Activated CD4-positive, alpha-beta T cell treated with anti-CD3 and anti-CD28 coated beads, Interleukin-2, Interleukin-6, amounts not matched to agents 100 ng/mL and 50 ng/mL, durations not matched to agents 16 hours and 8 hours (primary cell): Measurements from ENCODE around the gene FBXO40.
A peak's percentile ranks its signal among the peaks of the same experiment; 100 is the strongest.
"Not testable (repeated sequence)": the region's sequence is repeated elsewhere in the genome, so short reads cannot be mapped to it uniquely, and the experiment has no call there.

Source experiments
- DNase-seq: peaks from one replicate; pipeline ENCODE4 v3.0.0-alpha.2; 2020

The FBXO40 gene, protein sequence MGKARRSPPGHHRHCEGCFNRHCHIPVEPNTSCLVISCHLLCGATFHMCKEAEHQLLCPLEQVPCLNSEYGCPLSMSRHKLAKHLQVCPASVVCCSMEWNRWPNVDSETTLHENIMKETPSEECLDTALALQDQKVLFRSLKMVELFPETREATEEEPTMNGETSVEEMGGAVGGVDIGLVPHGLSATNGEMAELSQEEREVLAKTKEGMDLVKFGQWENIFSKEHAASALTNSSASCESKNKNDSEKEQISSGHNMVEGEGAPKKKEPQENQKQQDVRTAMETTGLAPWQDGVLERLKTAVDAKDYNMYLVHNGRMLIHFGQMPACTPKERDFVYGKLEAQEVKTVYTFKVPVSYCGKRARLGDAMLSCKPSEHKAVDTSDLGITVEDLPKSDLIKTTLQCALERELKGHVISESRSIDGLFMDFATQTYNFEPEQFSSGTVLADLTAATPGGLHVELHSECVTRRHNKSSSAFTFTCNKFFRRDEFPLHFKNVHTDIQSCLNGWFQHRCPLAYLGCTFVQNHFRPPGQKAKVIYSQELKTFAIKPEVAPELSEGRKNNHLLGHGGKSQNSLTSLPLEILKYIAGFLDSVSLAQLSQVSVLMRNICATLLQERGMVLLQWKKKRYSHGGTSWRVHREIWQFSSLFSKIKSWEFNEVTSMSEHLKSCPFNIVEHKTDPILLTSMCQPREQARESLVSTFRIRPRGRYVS

DNA sequence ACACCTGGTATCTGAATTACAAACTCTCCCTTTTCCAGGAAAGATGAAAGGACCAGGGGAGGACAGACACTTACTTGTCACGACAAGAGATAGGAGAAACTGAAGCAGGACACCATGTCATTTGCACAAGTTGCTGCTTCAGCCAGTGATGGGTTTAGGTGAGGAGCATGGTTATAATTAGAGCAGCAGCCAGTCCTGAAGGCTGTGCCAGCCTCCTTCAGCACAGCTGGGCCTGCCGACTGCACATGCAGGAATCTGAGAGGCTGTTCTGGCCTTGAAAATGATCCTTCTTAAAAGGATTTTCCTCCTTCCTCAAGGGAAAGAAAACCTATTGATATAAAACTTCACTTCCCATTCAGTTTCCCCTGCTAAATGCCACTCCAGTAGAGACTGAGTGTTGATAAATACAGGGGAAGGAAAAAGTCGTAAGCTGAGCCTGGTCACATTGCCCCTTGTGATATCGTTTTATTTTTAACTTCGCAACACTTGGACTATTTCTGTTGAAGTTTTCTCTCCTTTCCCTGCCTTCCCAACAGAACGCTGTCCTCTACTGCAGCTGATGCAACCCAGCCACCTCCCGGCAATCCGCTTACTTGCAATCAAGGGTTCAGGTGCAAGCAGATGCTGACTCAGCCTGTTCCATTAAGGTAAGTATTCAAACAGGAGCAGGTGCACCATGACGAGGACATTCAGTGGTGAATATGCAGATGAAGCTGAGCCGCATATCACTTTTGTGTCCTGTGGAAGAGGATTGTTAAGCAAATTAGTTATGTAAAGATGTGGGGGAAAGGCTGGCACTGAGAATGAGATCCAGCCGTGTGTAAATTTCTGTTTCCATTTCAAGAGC, at the start of gene FBXO40:
Gene FBXO40, plus strand, starts transcription at position 524 of the 847 bp plus-strand sequence. CDS start 27,197 bp downstream, outside the sequence.
- DNase-seq, result no peak

DNA sequence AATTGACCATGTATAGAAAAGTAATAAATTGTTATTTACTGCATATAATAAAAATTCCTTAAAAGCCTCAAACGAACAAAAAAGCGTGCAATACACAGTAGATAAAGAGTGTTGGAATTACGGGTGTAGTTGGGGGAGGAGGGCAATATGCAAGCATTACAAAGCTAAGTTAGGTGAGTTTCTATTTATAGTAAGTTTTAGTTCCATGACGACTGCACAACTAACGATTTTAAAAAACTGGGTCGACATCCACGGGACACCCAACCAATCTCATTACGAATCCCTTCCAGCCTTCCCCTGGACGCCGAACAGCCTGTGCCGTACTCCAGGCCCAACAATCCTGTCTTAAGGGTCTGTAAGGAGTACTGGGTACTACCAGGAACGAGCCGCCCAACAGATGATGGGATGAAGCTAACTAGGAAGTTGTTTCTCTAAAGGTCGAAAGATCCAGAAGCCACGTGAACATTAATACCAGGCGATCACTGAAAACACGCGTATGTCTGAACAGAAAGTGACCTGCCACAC, 48.1 kb upstream of the FBXO40 start:
- peak; percentile 28 for DNase-seq

DNA sequence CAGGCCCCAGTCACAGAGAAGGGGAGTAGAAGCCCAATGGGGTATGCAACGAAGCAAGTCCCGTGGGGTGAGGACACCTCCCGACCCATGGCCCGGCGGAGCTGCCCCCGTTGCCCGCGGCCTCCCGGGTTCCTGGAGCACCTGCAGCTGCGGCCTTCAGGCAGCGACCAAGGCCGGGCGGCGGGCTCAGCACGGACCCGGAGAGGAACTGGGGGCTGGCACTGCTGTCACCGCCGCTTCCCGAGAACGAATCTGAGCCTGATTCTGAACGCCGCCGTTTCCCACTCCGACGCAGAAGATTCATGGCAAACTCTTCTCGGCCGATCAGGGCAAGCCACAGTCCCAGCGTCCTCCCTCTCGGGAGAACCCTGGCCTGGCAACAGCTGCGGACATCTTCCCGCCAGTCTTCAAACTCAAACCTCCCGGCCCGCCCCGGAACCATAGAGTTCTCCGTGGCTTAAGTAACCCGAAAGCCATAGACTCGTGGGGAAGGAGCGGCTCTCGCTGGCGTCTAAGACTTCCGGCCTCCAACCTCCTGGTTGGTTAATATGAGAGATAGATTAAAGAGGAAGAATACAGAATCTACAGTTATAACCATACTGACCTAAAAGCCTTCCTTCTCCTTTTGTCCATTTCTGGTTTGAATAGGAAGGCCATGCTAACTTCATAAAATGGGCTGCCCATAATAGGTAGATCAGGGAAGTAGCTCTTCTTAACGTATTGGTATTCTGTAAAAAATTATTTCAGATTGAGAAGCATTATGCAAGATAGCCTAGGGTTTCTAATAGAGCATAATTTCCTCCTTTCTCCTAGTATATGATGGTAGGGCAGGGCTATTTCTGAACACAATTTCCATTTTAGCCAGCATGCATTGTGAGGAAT, 47.4 kb upstream of the FBXO40 start, which contains the start of gene POLQ:
Gene POLQ, minus strand, starts transcription at position 415 of the 882 bp plus-strand sequence. Its CDS starts 111 bp downstream, at position 304.
- peak; percentile 94 for DNase-seq

DNA sequence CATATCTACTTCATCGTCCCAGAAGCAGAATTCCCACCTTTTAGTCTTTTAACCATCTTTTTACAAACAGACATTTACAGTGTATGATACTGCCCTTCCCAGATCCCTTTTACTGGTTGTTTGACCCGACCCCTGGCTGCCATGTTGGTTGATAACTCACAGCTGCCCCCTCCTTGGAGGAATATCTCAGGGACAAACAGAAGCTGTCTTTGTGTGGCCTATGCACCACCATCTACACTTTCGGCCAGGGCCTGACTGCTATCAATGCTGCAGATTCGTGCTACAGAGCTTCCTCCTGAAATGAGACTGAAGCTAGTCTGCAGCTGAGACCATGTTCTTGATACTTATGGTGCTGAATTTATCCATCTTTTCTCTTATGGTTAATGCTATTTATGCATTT, 40.8 kb upstream of the FBXO40 start:
- DNase-seq, result no peak

DNA sequence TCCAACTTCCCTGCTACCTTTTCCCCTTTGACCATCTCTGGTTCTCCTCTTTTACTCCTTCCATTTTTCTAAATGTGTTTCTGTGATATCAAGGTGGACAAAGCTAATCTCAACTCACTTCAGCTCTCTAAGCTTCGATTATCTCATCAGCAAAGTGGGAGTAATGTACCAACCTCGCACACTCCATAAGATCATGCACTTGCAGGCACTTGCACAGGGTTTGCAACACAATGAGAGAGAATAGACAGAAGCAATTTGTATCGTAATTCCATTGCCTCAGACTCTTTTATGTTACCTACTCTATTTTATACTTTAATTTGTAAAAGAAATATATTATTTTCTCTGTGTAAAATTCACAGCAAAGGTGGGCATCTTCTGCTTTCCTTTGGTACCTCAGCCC, 40.4 kb upstream of the FBXO40 start:
- no peak for DNase-seq

DNA sequence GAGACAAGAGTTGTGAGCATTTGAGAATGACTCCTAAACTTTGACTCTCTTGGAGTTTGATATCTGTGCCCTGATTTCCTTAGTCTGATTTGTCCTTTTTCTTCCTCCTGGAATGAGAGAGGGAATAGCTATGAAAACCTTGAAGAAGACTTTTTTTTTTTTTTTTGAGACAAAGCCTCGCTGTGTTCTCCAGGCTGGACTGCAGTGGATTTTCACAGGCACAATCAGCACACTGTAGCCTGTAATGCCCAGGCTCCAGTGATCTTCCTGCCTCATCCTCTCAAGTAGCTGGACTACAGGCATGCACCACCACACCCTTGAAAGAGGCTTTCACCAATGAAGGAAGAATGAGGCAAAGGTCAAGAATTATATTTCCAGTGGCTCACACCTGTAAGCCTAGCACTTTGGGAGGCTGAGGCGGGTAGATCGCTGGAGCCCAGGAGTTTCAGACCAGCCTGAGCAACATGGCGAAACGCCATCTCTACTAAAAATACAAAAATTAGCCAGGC, 35.7 kb upstream of the FBXO40 start:
- no peak for DNase-seq

DNA sequence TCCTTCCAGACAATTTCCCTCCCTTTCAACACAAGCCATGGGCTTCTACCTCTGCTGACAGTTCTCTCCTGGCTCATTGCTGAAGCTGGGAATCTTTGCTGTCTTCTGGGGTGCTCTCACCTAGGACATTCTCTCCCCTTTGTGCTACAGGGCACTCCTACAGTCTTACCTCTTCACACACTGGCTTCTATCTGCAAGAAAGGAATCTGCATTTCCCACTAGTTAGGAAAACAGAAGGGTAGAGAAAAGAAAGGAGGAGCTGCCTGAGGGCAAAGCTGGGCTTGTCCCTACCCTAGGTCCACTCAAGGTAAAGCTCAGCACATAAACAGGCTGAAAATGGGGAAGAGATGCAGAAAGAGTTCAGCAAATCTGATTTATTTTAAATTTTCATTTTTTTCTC, 31.0 kb upstream of the FBXO40 start:
- DNase-seq, result no peak

DNA sequence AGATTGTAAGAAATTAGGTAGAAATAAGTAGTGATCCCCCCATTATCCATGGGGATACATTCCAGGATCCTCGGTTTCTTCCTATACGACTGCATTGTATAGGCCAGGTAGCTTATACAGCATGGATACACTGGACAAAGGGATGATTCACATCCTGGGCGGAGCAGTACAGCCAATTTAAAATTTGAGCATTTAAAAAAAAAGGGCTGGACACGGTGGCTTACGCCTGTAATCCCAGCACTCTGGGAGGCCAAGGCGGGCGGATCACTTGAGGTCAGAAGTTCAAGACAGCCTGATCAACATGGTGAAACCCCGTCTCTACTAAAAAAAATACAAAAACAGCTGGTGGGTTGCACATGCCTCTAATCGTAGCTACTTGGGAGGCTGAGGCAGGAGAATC, 26.4 kb upstream of the FBXO40 start:
- no peak for DNase-seq

DNA sequence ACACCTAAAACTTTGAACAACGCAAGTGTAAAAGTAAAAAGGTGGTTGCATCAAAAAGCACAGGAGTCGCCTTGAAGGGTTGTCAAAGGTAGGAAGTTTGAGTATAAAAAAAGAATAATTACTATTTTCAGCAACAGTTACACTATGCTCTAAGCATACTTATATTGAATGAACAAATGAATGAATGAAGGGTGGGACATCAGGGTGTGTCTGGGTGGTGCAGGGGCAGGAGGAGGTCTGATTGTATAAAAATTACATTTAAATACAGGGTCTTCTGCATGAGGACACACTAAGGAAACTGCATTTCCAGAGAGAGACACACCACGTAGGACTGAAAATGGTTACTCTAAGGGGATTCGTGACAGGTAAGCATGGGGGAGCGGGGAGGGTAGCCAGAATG, 25.5 kb upstream of the FBXO40 start, which contains the start of gene ARGFX:
Gene ARGFX, plus strand, starts transcription at position 301 of the 400 bp plus-strand sequence. CDS start 2,765 bp downstream, outside the sequence.
- DNase-seq, result no peak

DNA sequence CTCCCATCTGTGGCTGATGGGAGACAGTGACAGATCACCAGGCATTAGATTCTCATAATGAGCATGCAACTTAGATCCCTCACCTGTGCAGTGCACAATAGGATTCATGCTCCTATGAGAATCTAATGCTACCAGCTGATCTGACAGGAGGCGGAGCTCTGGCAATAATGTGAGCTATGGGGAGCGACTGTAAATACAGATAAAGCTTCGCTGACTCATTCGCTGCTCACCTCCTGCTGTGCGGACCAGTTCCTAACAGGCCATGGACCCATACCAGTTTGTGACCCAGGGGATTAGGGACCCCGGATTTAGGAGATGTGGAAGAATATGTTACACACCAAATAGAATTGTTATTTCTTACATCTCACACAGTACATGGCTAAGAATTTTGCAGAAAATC, 18.7 kb upstream of the FBXO40 start:
- no peak for DNase-seq

DNA sequence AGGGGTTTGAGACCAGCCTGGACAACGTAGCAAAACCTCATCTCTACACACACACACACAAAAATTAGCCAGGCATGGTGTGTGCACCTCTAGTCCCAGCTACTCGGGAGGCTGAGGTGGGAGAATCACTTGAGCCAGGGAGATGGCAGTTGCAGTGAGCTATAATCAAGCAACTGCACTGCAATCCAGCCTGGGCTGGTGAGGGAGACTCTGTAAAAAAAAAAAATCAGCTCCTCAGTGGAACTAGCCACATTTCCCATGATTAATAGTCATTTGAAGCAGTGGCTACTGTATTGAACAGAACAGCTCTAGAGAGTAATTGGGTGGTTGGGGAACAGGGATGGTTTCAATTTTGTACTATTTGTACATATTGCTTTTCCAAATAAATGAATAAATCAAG, 11.5 kb upstream of the FBXO40 start:
- no peak for DNase-seq

DNA sequence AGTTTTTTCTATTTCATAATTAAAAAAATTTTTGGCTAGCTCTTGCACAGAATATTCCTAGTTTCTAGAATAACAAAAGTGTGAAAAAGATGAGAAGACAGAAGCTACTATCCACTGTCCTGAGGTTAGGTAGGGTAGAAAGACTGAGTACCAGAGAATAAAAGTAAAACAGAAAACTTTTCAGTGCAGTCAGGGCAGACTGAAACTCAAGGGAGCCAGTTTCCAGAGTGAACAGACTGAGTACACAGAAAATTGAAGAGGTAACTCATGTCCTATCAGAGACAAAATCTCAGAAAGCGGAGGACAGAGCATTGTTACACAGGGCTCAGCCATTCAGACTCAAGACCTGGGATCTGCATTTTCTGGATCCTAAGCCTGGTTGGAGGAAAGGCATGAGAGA, 8.8 kb upstream of the FBXO40 start:
- no peak for DNase-seq

DNA sequence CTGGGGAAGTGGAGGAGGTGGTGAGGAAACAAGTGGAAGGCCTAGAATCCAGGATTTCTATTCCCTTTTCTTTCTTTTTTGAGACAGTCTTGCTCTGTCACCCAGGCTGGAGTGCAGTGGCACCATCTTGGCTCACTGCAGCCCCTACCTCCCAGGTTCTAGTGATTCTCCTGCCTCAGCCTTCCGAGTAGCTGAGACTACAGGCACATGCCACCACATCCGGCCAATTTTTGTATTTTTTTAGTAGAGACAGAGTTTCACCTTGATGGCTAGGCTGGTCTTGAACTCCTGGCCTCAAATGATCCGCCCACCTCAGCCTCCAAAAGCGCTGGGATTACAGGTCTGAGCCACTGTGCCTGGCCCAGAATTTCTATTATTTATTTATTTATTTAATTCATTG, 627 bp downstream of the FBXO40 start:
- DNase-seq, result not testable (repeated sequence)

DNA sequence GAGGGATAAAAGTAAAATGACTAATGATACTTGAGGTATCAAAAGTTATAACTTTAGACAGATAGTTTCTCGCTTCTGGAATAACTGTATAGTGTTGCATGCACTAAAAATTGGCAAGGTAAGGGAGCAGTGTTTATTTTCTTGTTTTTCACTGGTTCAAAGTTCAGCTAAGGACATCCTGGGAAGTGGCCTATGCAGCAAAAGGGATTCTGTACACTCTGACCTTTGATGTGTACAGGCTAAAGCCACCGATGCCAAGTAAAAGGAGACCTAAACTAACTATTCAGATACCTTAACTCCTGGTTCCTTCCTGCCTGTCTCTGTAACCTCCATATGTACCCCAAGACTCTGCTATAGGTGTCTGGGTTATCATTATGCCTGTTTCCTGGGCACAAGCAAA, 1.7 kb downstream of the FBXO40 start:
- no peak for DNase-seq

DNA sequence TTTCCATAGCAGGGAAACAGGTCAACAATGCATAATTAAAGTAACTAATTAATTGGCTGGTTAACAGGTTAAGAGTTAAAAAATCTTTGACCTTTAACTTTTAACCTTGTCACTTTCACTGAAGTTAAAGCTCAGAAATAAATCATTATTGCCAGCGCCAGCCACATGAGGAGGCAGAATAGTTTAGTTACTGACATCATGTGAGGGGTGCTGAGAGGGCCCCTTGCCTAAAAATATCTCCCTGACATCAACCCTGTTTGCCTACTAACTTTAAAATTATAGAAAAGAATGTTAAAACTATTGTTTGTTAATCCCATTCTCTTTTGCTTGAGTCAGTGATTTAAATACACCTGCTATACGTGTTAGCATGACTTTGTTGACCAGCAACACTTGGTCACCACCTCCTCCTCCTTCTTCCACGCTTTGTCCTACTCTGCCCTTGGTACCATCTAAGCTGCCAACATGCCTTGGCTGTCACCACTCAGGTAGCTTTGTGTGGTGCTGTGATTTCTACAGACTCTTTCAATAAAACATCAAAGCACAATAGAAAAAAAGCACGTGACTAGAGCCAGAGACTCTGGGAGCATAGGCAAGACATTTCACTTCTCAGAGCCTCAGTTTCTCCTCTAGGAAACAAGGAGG, 2.7 kb downstream of the FBXO40 start:
- no peak for DNase-seq

DNA sequence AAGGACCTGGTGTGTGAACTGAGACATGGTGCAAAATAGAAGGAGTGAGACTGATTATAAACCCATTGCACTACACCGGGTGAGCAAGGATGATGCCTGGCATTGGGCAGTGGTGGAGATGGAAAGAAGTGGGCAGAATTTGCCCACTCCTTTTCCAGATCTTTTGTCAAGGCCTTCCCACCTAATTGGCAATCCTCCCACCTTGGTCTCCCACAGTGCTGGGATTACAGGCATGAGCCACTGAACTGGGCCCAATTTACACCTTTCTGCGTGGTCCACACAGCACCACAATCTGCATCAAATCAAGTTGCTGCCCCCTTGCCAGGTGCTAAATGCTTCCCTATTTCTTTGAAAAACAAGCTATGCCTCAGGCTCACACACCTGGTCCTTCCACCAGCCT, 5.4 kb downstream of the FBXO40 start:
- DNase-seq, result no peak

DNA sequence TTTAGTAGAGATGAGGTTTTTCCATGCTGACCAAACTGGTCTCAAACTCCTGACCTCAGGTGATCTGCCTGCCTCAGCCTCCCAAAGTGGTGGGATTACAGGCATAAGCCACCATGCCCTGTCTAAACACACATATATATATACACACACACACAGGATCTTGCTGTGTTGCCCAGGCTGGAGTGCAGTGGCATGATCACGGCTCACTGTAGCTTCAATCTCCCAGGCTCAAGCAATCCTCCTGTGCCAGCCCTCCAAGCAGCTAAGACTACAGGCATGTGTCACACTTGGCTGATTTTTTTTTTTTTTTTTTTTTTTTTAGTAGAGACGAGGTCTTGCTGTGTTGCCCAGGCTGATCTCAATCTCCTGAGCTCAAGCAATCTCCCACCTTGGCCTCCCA, 6.7 kb downstream of the FBXO40 start:
- DNase-seq, result not testable (repeated sequence)

DNA sequence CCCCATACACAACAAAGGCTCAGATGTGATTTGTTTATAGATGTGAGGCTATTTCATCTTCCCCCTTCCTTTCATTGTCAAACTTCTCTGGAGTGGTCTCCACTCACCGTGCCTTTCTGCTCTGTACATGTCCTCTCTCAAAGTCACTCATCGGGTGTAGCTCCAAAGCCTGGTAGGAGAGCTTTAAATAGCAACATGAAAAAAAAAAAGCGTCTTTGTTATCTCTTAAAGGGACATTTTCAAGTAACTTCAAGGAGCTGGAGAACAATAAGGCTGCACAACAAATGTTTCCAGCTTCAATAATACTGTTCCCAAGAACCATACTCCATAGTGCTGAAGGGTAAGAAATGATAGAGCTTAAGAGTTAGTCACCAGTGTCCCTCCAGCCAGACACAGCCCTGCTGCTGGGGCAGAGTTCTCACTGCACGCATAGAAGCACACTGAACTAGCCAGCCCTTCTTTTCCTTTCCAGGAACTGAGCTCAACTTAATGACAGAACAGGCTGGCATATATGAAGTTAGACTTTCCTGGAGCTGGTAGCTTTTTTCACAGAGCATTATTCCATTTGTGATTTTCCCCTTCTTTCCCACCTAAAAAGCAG, 8.1 kb downstream of the FBXO40 start:
- DNase-seq, result no peak

DNA sequence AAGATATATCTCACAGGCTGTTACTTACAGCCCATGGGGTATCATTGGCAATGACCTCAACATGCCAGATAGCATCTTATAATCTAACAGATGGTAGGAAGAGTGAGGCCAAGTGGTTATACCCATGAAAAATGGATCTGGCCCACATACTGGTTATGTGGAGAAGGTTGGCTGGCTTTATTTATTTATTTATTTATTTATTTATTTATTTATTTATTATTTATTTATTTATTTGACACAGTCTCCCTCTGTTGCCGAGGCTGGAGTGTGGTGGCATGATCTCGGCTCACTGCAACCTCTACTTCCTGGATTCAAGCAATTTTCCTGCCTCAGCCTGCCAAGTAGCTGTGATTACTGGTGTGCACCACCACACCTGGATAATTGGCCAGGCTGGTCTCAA, 11.6 kb downstream of the FBXO40 start:
- DNase-seq, result no peak

DNA sequence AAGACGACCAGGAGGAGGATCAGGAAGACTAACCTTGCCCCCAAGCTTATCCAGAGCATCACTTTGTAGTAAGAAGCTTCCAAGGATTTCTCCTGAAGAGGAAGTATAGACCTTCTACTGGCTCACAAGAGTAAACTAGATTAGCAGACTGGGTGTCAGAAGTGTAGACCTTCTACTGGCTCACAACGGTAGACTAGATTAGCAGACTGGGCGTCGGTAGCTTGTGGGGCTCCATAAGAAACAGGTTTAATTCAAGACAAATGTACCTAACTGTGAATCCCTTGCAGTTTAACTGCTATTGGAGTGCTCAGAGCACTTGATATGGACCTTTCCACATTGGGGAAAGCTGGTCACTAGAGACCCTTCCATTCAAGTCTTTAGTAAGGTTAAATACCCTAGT, 12.9 kb downstream of the FBXO40 start:
- DNase-seq, result no peak

DNA sequence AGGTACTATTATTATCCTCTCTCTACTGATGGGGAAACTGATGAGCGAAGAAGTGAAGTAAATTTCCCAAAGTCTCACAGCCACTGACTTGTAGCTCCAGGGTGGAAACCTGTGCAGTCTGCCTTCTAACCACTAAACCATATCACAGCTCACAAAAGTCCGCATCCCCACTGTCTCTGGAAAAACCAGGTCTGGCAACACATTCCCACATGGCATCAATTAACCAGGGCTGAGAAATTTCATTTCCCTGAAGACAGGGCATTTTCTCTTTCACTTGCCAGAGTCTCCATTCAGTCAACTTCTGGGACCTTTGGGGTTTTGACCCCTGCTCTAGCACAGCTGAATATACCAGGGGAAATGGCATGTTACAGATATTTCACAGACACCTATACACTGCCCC, 26.5 kb downstream of the FBXO40 start:
- DNase-seq, result no peak
